ENCODE data around the gene MYO16. TPM values are rescaled to one million over a fixed set of nuclear protein-coding genes. Genes with fewer than 3 reads are reported as not detected.
A peak's percentile ranks its signal among the peaks of the same experiment; 100 is the strongest.

MYO16 gene
- polyA plus RNA-seq, 3 donors = 0.37 to 0.60 (median 0.44) TPM

DNA sequence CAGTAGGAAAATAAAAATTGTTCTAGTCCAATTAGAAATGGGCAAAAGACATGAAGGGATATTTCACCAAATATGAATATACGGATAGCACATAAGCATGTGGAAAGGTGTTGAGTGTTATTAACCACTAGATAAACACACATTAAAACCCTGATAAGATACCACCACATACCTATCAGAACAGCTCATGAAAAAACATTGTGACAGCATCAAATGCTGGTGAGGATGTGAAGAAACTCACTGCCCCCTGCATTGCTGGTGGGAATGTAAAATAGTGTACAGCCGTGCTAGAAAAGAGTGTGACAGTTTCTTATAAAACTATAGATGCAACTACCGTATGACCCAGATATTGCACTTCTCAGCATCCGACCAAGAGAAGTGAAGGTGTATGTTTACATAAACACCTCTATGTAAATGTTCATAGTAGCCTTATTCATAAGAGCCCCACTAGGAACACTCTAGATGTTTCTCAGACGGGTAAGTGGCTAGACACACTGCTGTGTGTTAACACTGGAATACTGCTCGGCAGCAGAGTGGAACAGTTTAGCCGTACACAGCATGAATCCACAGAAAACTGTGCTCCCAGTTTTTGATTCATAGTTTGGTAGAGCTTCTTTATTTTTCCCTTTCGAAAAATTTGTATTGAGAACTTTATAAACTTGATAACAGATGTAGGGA, 321.1 kb downstream of the MYO16 start:
- no peak for DNase-seq (ENCODE audit: extremely low read depth in 1 of 11, low read depth in 9 of 11, low spot score in 4 of 11)

GRCh38 chr13:108955741-108956140, 326.3 kb downstream of the MYO16 start:
- no peak for DNase-seq (ENCODE audit: extremely low read depth in 1 of 11, low read depth in 9 of 11, low spot score in 4 of 11)

GRCh38 chr13:108957369-108958012, 328.1 kb downstream of the MYO16 start:
- DNase-seq (ENCODE audit: extremely low read depth in 1 of 11, low read depth in 9 of 11, low spot score in 4 of 11) = no peak

DNA sequence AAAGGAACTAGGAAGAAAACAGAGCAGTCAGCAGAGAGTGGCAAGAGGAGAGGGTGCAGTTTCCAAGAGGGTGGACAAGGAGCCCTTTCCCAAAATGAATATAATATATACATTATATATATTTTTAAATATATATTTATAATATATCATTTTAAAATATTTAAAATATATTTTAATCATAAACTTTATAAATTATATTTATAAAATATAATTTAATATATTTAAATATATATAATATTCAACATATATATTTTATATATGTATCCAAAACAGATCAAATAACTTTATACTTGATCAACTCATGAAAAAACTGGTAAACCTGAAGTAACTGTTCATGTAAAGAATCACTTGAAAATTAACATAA, 328.6 kb downstream of the MYO16 start:
- no peak for DNase-seq (ENCODE audit: extremely low read depth in 1 of 11, low read depth in 9 of 11, low spot score in 4 of 11)

DNA sequence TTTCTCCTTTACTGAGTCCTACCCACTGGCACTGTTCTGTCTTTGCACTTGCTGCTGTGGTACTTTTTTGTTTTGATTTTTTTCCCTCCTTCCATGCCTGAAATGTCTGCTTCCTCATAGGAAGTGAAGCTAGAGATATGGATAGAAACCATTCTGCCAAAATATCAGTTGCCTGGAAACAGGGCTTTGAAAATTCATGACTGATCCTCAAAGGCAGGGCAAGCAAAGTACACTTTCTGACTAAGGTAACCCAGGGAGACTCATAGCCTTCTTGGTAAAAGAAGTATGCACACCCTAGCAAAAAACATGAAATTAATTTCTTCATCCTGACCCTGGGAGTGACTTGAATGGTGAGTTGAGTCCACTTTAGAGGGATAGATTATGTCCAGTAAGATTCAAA, 329.8 kb downstream of the MYO16 start:
- DNase-seq (ENCODE audit: extremely low read depth in 1 of 11, low read depth in 9 of 11, low spot score in 4 of 11) = no peak

DNA sequence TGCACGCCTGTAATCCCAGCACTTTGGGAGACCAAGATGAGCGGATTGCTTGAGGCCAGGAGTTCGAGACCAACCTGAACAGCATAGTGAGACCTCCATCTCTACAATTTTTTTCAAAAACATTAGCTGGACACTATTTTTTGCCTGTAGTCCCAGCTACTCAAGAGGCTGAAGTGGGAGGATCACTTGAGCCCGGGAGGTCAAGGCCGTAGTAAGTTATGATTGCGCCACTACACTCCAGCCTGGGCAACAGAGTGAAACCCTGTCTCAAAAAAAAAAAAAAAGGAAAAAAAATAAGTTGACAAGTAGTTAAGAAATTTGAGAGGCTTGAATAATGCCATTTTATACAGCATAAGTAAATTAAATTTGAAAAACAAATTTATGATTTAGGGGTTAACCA, 330.6 kb downstream of the MYO16 start:
- DNase-seq (ENCODE audit: extremely low read depth in 1 of 11, low read depth in 9 of 11, low spot score in 4 of 11) = no peak

- peak; percentile 20 to 45 (median 32) for DNase-seq (ENCODE audit: extremely low read depth in 1 of 11, low read depth in 9 of 11, low spot score in 4 of 11)
Observed at GRCh38 chr13:108961542-108962125, 332.2 kb downstream of the MYO16 start.

- DNase-seq (ENCODE audit: extremely low read depth in 1 of 11, low read depth in 9 of 11, low spot score in 4 of 11) = no peak
Observed at GRCh38 chr13:108962654-108963053, 333.2 kb downstream of the MYO16 start.

DNA sequence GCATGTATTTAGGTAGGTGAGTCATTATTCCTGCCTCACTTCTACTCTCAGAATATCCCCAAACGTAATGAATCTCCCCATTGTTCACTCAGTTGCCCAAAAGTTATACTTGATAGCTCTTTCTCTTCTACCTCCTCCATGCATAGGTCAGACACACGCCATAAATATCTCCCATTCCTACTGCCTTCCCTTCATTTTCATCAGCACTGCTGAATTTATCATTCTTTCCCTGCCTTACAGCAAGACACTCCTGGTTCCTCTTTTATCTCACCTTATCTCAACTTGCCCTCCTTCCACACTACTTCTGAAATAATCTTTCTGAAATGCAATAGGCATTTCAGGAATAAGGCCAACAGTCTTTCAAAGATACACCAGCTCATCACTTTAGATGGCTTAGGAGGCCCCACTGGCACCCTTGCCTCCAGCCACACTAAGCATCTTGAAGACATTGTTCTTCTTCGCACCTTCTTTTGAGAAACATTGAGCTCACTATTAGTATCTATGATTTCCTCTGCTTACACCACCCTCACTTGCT, 333.9 kb downstream of the MYO16 start:
- DNase-seq (ENCODE audit: extremely low read depth in 1 of 11, low read depth in 9 of 11, low spot score in 4 of 11) = no peak

DNA sequence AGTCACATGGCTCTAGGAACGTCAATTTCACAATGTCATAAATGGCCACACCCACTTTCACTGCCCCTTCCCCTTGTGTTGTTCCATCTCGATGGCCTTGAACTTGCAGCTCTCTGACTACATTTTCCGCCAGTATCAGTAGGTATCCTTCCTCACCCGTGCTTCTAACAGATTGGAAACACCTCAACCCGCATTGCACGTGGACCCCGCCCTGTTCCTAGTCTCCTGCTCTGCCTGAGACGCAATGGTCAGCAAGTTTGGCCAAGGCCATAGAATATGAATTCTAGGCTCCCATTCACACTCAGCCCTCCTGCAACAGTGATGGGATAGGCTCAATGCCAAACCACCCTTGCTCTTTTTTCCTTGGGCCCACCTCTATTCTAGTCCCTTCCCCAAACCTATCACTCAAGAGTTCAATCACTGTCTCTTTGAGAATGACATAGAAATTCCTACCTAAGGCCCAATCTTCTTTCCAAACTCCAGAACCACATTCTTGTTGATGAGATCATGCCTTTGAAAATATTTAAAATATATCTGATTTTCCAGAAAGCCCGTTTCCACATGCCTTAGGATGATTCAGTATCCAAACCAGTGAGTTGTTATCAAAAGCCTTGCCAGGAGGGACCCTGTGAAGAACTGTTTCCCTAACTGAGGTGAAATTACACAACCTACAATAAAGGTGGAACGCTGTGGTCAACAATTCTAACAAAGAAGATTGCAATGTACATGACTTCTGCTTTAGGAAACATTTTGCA, 334.6 kb downstream of the MYO16 start:
- DNase-seq (ENCODE audit: extremely low read depth in 1 of 11, low read depth in 9 of 11, low spot score in 4 of 11) = no peak

DNA sequence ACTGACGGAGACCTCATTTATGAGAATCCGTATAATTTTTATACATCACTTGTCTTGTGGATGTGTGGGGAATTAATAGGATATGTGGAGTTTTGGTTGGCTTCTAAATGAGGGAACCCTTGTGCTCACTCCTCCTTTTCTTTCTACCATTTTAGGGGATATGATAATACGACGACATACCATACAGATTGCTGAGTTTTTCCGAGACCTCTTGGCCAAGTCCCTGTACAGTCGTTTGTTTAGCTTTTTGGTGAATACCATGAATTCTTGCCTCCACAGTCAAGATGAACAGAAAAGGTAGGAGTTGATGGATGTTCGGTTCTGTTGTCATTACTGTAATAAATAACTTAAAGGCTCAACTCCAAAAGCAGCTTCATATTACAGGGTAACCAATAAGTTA, 335.2 kb downstream of the MYO16 start:
- no peak for DNase-seq (ENCODE audit: extremely low read depth in 1 of 11, low read depth in 9 of 11, low spot score in 4 of 11)

DNA sequence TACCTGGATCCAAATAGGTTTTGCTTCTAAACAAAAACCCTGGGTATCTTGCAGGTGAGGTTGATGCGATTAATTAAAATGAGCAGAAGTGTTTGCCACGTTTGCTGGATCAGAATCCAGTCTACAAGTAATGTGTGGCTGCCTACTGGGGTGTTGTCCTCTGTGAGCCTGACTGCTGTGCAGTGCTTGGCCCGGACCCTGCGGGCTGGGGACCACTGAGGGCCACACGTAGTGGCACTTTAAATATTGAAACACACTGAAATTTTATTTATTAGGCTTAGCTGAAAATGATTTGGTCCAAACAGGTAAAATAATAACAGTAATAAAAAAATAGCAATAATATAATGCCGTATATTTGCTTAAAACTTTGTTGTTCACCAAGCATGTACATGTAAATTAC, 338.0 kb downstream of the MYO16 start:
- DNase-seq (ENCODE audit: extremely low read depth in 1 of 11, low read depth in 9 of 11, low spot score in 4 of 11) = no peak

- no peak for DNase-seq (ENCODE audit: extremely low read depth in 1 of 11, low read depth in 9 of 11, low spot score in 4 of 11)
Observed at GRCh38 chr13:108968566-108968965, 339.2 kb downstream of the MYO16 start.

GRCh38 chr13:108974686-108975085, 345.3 kb downstream of the MYO16 start:
- no peak for DNase-seq (ENCODE audit: extremely low read depth in 1 of 11, low read depth in 9 of 11, low spot score in 4 of 11)

- no peak for DNase-seq (ENCODE audit: extremely low read depth in 1 of 11, low read depth in 9 of 11, low spot score in 4 of 11)
Observed at GRCh38 chr13:108980237-108980636, 350.8 kb downstream of the MYO16 start.

GRCh38 chr13:108981407-108981806, 352.0 kb downstream of the MYO16 start:
- no peak for DNase-seq (ENCODE audit: extremely low read depth in 1 of 11, low read depth in 9 of 11, low spot score in 4 of 11)

DNA sequence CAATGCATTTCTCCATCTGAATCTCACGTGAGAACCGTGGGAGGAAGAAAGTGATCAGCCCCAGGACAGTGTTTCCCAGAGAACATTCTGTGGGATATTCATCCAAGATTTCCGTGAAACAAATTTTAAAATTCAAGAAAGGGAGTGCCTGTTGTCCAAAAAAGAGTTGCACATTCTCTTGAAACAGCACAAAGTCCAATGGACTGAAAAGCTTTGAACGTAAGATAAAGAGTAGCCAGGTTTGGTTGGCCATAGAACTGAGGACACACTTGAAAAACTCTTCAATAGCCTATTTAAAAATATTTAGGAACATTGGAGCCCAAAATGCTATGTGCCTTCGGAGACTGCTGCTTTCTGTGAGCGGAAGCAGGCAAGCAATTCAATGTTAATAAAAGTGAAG, 353.9 kb downstream of the MYO16 start:
- no peak for DNase-seq (ENCODE audit: extremely low read depth in 1 of 11, low read depth in 9 of 11, low spot score in 4 of 11)

DNA sequence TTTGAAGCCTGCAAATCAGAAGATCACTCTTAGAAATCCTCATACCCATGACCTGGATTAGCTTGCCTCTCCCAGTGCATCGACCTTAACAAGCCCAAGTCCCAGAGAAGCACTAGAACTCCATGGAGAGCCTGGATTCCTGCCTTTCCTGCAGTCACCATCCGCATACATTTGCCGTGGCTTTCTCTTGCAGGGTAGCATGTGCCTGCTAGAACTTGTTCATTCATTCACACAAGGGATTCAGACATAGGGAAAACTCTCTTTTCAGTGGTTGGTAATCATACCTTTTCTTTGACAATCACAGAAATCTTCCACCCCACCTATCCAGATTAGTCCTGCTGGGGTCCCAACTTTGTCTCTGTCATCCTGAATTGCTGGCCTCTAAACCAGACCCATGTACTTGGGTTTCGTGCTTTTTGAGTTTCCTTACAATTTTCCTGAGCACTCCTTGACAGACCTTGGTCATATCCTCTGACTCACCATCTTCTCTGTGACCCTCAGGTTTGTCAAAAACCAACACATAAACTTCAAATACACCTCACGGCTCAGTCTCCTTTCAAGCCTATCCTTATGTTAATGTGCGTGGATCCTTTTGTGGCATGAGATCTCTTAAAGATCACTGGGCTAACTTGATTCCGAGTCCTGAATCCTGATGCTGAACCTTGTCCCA, 355.0 kb downstream of the MYO16 start:
- no peak for DNase-seq (ENCODE audit: extremely low read depth in 1 of 11, low read depth in 9 of 11, low spot score in 4 of 11)

DNA sequence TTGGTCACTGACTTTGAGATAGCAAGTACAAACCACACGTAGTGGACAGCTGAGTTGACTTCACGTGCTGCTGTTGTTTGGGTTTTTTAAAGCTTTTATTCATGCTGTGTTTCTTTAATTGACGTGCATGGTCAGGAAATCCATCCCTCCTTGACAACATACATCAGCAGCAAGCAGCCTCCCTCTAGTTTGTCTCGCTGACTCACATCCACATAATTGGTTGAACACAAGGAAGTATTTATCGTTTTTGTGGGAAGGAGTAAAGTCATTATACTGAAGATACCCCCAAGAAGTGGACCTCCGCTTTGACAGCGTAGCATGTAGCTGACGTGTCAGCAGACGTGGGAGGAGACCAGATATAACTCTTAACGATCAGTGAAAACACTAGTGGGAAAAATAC, 355.8 kb downstream of the MYO16 start:
- no peak for DNase-seq (ENCODE audit: extremely low read depth in 1 of 11, low read depth in 9 of 11, low spot score in 4 of 11)
